NCI-H2171 (cell line): Measurements from ENCODE around the gene NPPC.
"Not testable (repeated sequence)": the region's sequence is repeated elsewhere in the genome, so short reads cannot be mapped to it uniquely, and the experiment has no call there.

ENCODE experiments used
- DNase-seq: peaks from one replicate; lab custom pipeline; 2025; lab: John Stamatoyannopoulos, UW

NPPC gene

DNA sequence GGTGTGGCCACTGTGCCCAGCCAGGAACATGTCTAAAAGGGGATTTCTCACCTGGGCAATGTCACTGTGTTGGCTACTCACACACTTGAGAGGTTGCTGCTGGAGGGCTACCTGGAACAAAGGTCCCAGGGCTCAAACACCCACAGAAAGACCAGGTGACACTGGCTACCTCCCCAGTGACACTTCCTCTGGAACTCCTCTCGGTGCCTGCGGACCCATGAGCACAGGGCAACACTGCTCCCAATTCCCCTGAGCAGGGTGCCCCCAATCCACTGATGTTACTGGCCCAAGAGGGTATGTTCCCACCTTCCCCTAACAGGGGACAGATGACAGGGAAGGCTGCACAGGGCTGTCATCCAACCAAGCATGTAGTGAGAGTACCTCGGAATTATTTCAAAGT lies 5.8 kb downstream of the NPPC start:
- DNase-seq = no peak

DNA sequence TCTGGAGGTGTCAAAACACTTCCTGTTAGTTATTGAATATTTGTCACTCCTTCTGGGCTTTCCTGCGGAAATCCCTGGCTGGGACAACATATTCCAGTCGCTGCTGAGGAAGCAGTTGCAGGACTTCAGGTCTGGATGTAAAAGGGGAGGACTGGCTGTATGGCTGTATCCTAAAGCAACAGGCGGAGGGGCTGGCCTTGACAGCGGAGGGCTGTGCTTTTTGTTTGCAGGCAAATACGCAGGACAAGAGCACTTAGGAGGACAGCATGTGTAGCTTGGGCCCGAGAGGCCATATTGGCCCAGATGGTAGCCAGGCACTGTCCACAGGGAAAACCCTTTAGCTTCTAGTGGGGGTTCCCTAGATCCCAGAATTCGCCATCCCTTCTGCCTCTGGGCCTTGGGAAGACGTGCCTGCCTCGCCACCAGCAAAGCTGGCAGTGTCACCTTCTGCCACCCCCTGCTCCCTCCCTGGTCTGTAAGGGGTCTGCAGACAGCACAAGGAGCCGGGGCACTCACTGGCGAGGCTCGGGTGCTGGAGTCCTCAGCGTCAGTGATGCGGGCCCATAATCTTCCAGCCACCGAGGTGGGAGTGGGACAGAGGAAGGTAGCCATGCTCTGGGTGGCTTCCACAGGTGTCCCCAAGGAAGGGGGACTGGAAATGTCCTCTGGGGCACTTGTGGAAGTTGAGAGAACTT lies 6.7 kb downstream of the NPPC start:
- DNase-seq = no peak

- DNase-seq = no peak
Measured at GRCh38 chr2:231918501-231919330, 7.5 kb downstream of the NPPC start.

GRCh38 chr2:231917280-231918066 lies 8.7 kb downstream of the NPPC start:
- no peak for DNase-seq

- DNase-seq = no peak
Measured at GRCh38 chr2:231914077-231914690, 12.0 kb downstream of the NPPC start.

- DNase-seq = no peak
Measured at GRCh38 chr2:231911381-231911780, 14.8 kb downstream of the NPPC start.

DNA sequence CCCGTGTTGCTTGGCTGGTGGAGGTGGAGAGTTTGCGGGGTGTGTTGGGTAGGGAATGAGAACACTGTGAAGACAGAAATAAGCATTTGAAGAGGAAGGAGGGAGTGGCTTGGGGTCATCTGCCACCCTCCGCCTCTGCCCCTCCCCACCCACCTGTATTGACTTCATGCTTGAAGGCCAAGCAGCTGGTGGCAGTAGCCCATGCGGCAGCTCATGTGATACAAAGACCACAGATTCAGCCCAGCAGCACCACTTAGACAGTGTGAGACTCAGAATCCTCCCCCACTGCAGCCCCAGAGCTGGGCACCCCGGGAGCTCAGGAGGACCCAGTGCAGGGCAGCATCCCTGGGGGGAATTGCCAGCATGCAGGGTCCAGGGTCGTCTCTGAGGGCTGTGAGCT lies 15.4 kb downstream of the NPPC start:
- DNase-seq = no peak

DNA sequence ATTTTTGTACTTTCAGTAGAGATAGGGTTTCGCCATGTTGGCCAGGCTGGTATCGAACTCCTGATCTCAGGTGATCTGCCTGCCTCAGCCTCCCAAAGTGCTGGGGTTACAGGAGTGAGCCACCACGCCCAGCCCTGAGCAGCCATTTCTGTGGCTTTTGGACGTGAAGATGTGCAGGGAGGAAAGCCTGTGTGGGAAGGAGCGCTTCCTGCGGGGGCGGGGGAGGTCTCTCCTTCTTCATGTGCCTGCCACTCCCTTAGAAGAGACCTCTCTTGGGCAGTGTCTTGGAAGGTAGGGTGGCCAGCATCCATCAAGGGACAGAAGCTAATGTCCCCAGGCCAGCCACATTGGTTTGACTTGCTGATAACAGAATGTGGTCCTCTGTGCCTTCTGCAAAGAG lies 16.0 kb downstream of the NPPC start:
- DNase-seq = not testable (repeated sequence)

- DNase-seq = no peak
Measured at GRCh38 chr2:231909631-231910030, 16.6 kb downstream of the NPPC start.

GRCh38 chr2:231908584-231908983 lies 17.6 kb downstream of the NPPC start:
- DNase-seq = no peak

DNA sequence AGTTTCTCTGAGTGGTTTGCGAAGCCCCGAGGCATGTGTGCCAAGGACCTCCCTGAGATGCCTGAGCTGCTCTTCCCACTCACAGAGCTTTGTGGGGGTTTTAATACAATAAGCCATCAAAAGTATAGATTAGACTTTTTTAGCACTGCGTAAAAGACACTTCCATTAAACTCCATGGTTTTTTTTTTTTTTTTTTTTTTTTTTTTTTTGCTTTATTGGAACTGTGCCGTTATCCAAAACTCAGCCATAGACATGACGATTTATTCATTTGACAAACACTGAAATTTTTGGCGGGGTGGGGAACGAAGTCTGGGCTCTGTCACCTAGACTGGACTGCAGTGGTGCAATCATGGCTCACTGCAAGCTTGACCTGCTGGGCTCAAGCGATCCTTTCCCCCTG lies 18.4 kb downstream of the NPPC start:
- no peak for DNase-seq

- no peak for DNase-seq
Measured at GRCh38 chr2:231905026-231905425, 21.2 kb downstream of the NPPC start.

GRCh38 chr2:231904161-231904611 lies 22.0 kb downstream of the NPPC start:
- DNase-seq = no peak

GRCh38 chr2:231902598-231902997 lies 23.6 kb downstream of the NPPC start:
- no peak for DNase-seq

GRCh38 chr2:231900972-231901371 lies 25.2 kb downstream of the NPPC start:
- DNase-seq = no peak

- no peak for DNase-seq
Measured at GRCh38 chr2:231900486-231900942, 25.7 kb downstream of the NPPC start.

- DNase-seq = no peak
Measured at GRCh38 chr2:231894566-231895380, 31.4 kb downstream of the NPPC start.

- no peak for DNase-seq
Measured at GRCh38 chr2:231891514-231891905, 34.7 kb downstream of the NPPC start.

- DNase-seq = no peak
Measured at GRCh38 chr2:231890896-231891513, 35.2 kb downstream of the NPPC start.

DNA sequence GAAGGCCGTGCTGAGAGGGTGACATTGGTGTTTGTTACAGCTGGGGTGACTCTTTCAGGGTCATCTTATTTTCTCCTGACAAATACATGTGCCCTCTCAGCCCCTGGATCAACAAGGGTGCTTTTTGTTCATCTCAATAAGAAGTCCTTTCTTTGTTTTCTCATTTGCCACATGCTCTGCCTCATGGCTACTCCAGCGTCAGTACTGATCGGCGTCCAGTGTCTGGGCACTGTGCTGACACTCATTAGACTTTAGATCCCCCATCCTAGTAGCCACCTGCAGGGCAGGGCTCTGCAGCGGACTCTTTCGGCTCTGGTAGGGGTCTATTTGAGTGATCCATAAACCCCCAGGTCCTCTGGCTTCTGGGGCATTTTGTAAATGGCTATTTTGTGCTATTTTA lies 38.4 kb downstream of the NPPC start:
- DNase-seq = no peak
